Measurements from ENCODE around the gene CADM2. TPM values are rescaled to one million over a fixed set of nuclear protein-coding genes. Genes with fewer than 3 reads are reported as not detected.
"Not testable (repeated sequence)": the region's sequence is repeated elsewhere in the genome, so short reads cannot be mapped to it uniquely, and the experiment has no call there.

Gene CADM2
- total and polyA plus RNA-seq, 3 donors from 2014 or later = 1.3 to 4.0 (median 2.7) TPM

DNA sequence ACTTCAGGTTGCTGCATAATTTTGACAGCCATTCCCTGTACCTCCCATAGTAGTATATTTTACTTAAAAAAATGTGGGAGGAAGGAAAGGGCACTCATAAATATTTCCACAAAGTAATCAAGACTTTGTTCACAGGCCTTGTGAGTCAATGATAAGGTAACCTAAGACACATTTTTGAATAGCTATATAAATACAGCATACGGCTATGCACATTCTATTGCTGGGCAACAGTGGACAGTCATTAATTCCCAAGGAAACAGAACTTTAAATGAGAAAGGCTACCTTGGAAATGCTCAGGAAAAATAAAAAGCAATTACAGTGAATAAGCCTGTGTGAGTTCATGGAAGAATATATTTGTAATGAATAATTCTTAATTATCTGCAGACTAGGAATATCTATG lies 144.0 kb downstream of the CADM2 start:
- WGBS, 2 donors = 71 to 75% methylated on average over 1 of the region's 1 CpG
- H3K27me3 ChIP-seq = no peaks in the 10 kb centered on the region

DNA sequence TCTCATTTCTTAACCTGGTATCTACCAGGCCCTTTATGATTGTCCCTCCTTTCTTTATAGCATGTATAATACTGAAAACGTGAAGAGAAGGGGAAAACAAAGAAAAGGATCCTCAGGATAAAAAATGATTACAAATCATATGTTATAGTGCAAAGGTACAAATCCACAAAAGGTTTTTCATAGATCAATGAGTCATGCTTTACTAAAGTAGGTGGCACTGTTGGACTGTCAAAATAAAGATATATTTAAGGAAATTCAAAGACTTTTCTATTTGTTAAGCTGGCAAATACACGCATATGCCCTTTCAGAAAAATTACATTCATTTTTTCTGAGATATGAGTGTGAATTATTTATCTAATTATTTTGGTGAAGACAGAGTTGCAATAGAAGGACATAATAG lies 151.6 kb downstream of the CADM2 start:
- 76 to 88% methylated on average over 2 of the region's 2 CpGs for WGBS, 2 donors
- Histone ChIP-seq H3K36me3 (ENCODE audit: low read depth, missing control alignments) (no peaks in the 10 kb centered on the region), H3K4me3 (no peak overlapping the region), H3K9me3 (no peaks in the 10 kb centered on the region), H3K27me3 (no peaks in the 10 kb centered on the region), H3K27ac (no peak overlapping the region), H3K4me1 (no peaks in the 10 kb centered on the region)
- no peak for TF ChIP-seq POLR2A (IDR thresholded peaks at IDR 0.05)
- TF ChIP-seq, protein P1, sequence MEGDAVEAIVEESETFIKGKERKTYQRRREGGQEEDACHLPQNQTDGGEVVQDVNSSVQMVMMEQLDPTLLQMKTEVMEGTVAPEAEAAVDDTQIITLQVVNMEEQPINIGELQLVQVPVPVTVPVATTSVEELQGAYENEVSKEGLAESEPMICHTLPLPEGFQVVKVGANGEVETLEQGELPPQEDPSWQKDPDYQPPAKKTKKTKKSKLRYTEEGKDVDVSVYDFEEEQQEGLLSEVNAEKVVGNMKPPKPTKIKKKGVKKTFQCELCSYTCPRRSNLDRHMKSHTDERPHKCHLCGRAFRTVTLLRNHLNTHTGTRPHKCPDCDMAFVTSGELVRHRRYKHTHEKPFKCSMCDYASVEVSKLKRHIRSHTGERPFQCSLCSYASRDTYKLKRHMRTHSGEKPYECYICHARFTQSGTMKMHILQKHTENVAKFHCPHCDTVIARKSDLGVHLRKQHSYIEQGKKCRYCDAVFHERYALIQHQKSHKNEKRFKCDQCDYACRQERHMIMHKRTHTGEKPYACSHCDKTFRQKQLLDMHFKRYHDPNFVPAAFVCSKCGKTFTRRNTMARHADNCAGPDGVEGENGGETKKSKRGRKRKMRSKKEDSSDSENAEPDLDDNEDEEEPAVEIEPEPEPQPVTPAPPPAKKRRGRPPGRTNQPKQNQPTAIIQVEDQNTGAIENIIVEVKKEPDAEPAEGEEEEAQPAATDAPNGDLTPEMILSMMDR (IDR thresholded peaks at IDR 0.05) = no peak
- no peak for DNase-seq
- intact Hi-C loops (cut with DNase I; ENCODE audit: low total_unique reads) = no loop called here

More for the DNA sequence above, 144.0 kb downstream of the CADM2 start:
- no peak for DNase-seq
- Histone ChIP-seq H3K27ac (no peak overlapping the region), H3K4me1 (no peaks in the 10 kb centered on the region), H3K4me3 (no peak overlapping the region), H3K9me3 (no peaks in the 10 kb centered on the region), H3K36me3 (ENCODE audit: low read depth, missing control alignments) (no peaks in the 10 kb centered on the region)
- intact Hi-C loops (cut with DNase I; ENCODE audit: low total_unique reads) = no loop called here
- TF ChIP-seq POLR2A (IDR thresholded peaks at IDR 0.05) = no peak
- TF ChIP-seq, protein P1 (IDR thresholded peaks at IDR 0.05) = no peak

DNA sequence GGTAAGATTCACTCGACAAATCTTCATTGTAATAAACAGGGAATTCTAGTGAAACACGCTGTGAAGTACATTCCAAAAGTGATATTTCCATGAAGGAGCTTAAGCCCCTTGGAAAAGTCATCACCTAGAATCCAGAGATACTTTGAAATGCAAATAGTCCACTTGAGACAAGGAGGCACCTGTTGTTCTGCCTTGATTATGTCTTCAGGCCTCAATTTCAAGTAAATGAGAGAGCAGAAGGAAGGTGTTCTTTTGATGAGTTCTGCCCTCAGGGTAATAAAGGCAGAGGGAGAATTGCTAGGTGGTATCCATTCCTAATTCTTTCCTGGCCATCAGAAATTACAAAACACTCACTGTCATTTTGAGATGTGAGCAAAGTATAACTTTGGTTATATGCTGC lies 162.1 kb downstream of the CADM2 start:
- 83 to 84% methylated on average over 2 of the region's 2 CpGs for WGBS, 2 donors
- intact Hi-C loops (cut with DNase I; ENCODE audit: low total_unique reads) = no loop called here
- Histone ChIP-seq H3K4me3 (no peak overlapping the region), H3K4me1 (no peaks in the 10 kb centered on the region), H3K9me3 (no peaks in the 10 kb centered on the region), H3K36me3 (ENCODE audit: low read depth, missing control alignments) (no peaks in the 10 kb centered on the region), H3K27ac (no peak overlapping the region), H3K27me3 (no peaks in the 10 kb centered on the region)
- TF ChIP-seq POLR2A (IDR thresholded peaks at IDR 0.05) = no peak
- TF ChIP-seq, protein P1 (IDR thresholded peaks at IDR 0.05) = no peak
- DNase-seq = no peak

DNA sequence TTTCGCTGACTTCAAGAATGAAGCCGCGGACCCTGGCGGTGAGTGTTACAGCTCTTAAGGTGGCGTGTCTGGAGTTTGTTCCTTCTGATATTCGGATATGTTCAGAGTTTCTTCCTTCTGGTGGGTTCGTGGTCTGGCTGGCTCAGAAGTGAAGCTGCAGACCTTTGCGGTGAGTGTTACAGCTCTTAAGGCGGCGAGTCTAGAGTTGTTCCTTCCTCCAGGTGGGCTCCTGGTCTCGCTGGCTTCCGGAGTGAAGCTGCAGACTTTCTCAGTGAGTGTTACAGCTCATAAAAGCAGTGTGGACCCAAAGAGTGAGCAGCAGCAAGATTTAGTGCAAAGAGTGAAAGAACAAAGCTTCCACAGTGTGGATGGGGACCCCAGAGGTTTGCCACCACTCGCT lies 174.1 kb downstream of the CADM2 start:
- H3K9me3 ChIP-seq; H3K27ac ChIP-seq; H3K4me1 ChIP-seq; DNase-seq; intact Hi-C loops (cut with DNase I; ENCODE audit: low total_unique reads); H3K27me3 ChIP-seq; H3K36me3 ChIP-seq (ENCODE audit: low read depth, missing control alignments): not testable (repeated sequence)
- peak overlapping the region in 1 of 2 donors; percentile 5 for H3K4me3 ChIP-seq
- WGBS, 2 donors = 80 to 81% methylated on average over 13 of the region's 13 CpGs

DNA sequence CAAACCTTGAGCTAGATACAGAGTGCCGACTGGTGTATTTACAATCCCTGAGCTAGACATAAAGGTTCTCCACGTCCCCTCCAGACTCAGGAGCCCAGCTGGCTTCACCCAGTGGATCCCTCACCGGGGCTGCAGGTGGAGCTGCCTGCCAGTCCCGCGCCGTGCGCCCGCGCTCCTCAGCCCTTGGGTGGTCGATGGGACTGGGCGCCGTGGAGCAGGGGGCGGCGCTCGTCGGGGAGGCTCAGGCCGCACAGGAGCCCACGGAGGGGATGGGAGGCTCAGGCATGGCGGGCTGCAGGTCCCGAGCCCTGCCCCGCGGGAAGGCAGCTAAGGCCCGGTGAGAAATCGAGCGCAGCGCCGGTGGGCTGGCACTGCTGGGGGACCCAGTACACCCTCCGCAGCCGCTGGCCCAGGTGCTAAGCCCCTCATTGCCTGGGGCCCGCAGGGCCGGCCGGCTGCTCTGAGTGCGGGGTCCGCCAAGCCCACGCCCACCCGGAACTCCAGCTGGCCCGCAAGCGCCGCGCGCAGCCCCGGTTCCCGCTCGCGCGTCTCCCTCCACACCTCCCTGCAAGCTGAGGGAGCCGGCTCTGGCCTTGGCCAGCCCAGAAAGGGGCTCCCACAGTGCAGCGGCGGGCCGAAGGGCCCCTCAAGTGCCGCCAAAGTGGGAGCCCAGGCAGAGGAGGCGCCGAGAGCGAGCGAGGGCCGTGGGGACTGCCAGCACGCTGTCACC lies 175.1 kb downstream of the CADM2 start:
- DNase-seq; H3K36me3 ChIP-seq (ENCODE audit: low read depth, missing control alignments); H3K9me3 ChIP-seq; H3K4me1 ChIP-seq; H3K27me3 ChIP-seq; intact Hi-C loops (cut with DNase I; ENCODE audit: low total_unique reads); H3K27ac ChIP-seq: not testable (repeated sequence)
- WGBS, 2 donors = 61 to 80% methylated on average over 17 to 57 of the region's 57 CpGs
- peak overlapping the region; percentile 2 to 41 for H3K4me3 ChIP-seq

DNA sequence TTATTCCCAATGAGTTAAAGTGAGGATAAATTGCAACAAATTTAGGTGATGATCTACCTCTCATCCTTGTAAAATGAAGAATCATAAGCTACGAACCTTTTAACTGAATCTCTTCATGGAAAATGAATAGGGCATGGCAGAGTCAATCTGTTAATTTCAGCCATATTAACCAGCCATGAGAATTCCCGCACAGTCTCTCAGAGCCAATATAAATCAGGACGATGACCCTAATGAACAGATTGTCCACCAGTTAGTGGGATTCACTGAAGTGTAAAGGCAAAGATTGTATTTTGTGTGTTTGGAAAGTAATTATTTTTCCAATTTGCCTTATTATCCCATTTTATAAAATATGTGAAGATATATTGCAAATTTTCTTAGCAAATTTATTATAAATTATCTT lies 183.8 kb downstream of the CADM2 start:
- WGBS, 2 donors = 89 to 93% methylated on average over 3 of the region's 3 CpGs
- Histone ChIP-seq H3K4me1 (no peaks in the 10 kb centered on the region), H3K4me3 (no peak overlapping the region), H3K36me3 (ENCODE audit: low read depth, missing control alignments) (no peaks in the 10 kb centered on the region), H3K27ac (no peak overlapping the region), H3K27me3 (no peaks in the 10 kb centered on the region), H3K9me3 (no peaks in the 10 kb centered on the region)
- intact Hi-C loops (cut with DNase I; ENCODE audit: low total_unique reads) = no loop called here
- DNase-seq = no peak
- TF ChIP-seq, protein P1 (IDR thresholded peaks at IDR 0.05) = no peak
- TF ChIP-seq POLR2A (IDR thresholded peaks at IDR 0.05) = no peak
